ENCODE results near the gene PRR29.
"Not testable (repeated sequence)": the region's sequence is repeated elsewhere in the genome, so short reads cannot be mapped to it uniquely, and the experiment has no call there.

PRR29 gene

GRCh38 chr17:63974594-63975192 is 23.5 kb upstream of the PRR29 start:
- no peak for DNase-seq (ENCODE audit: low read depth)

- no peak for DNase-seq (ENCODE audit: low read depth)
Measured at GRCh38 chr17:63975541-63976092, 22.5 kb upstream of the PRR29 start.

- DNase-seq (ENCODE audit: low read depth): no peak
Measured at GRCh38 chr17:63976702-63977101, 21.4 kb upstream of the PRR29 start.

GRCh38 chr17:63978272-63979200 is 19.6 kb upstream of the PRR29 start:
- no peak for DNase-seq (ENCODE audit: low read depth)

GRCh38 chr17:63982641-63983040 is 15.5 kb upstream of the PRR29 start:
- DNase-seq (ENCODE audit: low read depth): not testable (repeated sequence)

- DNase-seq (ENCODE audit: low read depth): no peak
Measured at GRCh38 chr17:63983320-63983719, 14.8 kb upstream of the PRR29 start.

- DNase-seq (ENCODE audit: low read depth): no peak
Measured at GRCh38 chr17:63984236-63984635, 13.9 kb upstream of the PRR29 start.

- DNase-seq (ENCODE audit: low read depth): no peak
Measured at GRCh38 chr17:63984651-63985386, 13.3 kb upstream of the PRR29 start.

- no peak for DNase-seq (ENCODE audit: low read depth)
Measured at GRCh38 chr17:63985387-63986140, 12.6 kb upstream of the PRR29 start.

GRCh38 chr17:63986821-63987220 is 11.3 kb upstream of the PRR29 start:
- DNase-seq (ENCODE audit: low read depth): no peak

- no peak for DNase-seq (ENCODE audit: low read depth)
Measured at GRCh38 chr17:63987221-63988126, 10.7 kb upstream of the PRR29 start.

GRCh38 chr17:63988127-63988478 is 10.0 kb upstream of the PRR29 start:
- no peak for DNase-seq (ENCODE audit: low read depth)

- DNase-seq (ENCODE audit: low read depth): no peak
Measured at GRCh38 chr17:63988741-63989621, 9.2 kb upstream of the PRR29 start.

- DNase-seq (ENCODE audit: low read depth): no peak
Measured at GRCh38 chr17:63989622-63990345, 8.4 kb upstream of the PRR29 start.

- no peak for DNase-seq (ENCODE audit: low read depth)
Measured at GRCh38 chr17:63991611-63992010, 6.5 kb upstream of the PRR29 start.

GRCh38 chr17:63993368-63993985 is 4.7 kb upstream of the PRR29 start:
- no peak for DNase-seq (ENCODE audit: low read depth)

GRCh38 chr17:63995626-63996025 is 2.5 kb upstream of the PRR29 start:
- no peak for DNase-seq (ENCODE audit: low read depth)

- DNase-seq (ENCODE audit: low read depth): no peak
Measured at GRCh38 chr17:63996430-63997182, 1.5 kb upstream of the PRR29 start.
